Measurements from ENCODE around the gene RTCB. TPM values are rescaled to one million over a fixed set of nuclear protein-coding genes. Genes with fewer than 3 reads are reported as not detected.

Gene RTCB
- total RNA-seq, 2 experiments from 2014 or later, result 77.9 to 82.7 TPM

GRCh38 chr22:32417906-32418305, 5.9 kb upstream of the RTCB start:
- Mint-ChIP-seq H3K36me3 (ENCODE audit: low read depth) (no peaks in the 10 kb centered on the region), H3K4me1 (ENCODE audit: low read depth) (peaks cover 5% of the 10 kb centered on the region), H3K9me3 (no peaks in the 10 kb centered on the region), H3K27ac (no peak overlapping the region), H3K27me3 (peaks cover 23% of the 10 kb centered on the region), H3K4me3 (no peak overlapping the region)
- ChIA-PET CTCF (interaction anchor here (1.1 to 1.7 kb wide), 2 partner anchors 55 to 522 kb away, joined by 3 to 5 read pairs; no protein-coding TSS in a partner anchor), POLR2A (no interaction called here)
- TF ChIP-seq CTCF (IDR thresholded peaks at IDR 0.05), result no peak
- DNase-seq (no peak), ATAC-seq (no peak)
- intact Hi-C loops (cut with micrococcal nuclease), result no loop called here

- intact Hi-C loops (cut with micrococcal nuclease), result no loop called here
- H3K4me1 Mint-ChIP-seq (ENCODE audit: low read depth), result peaks cover 13% of the 10 kb centered on the region
- ChIA-PET CTCF (no interaction called here), POLR2A (no interaction called here)
- peaks cover 13% of the 10 kb centered on the region for H3K27me3 Mint-ChIP-seq
- TF ChIP-seq CTCF (IDR thresholded peaks at IDR 0.05), result no peak
- no peaks in the 10 kb centered on the region for H3K9me3 Mint-ChIP-seq
- DNase-seq, result no peak
- no peak overlapping the region for H3K4me3 Mint-ChIP-seq
- no peak for ATAC-seq
- H3K36me3 Mint-ChIP-seq (ENCODE audit: low read depth), result peaks cover 3% of the 10 kb centered on the region
- no peak overlapping the region for H3K27ac Mint-ChIP-seq
Measured at GRCh38 chr22:32416556-32417085, 4.6 kb upstream of the RTCB start.

- DNase-seq (no peak), ATAC-seq (no peak)
- Mint-ChIP-seq H3K27me3 (peaks cover 9% of the 10 kb centered on the region), H3K4me1 (ENCODE audit: low read depth) (peaks cover 30% of the 10 kb centered on the region), H3K27ac (no peak overlapping the region), H3K36me3 (ENCODE audit: low read depth) (peaks cover 7% of the 10 kb centered on the region), H3K4me3 (no peak overlapping the region), H3K9me3 (no peaks in the 10 kb centered on the region)
- no peak for TF ChIP-seq CTCF (IDR thresholded peaks at IDR 0.05)
- ChIA-PET POLR2A (no interaction called here), CTCF (interaction anchor here (0.6 kb wide), 1 partner anchor 12 kb away, joined by 3 read pairs; no protein-coding TSS in a partner anchor)
- intact Hi-C loops (cut with micrococcal nuclease), result loop anchor here (5.0 kb wide), 1 partner anchor 58 kb away; the partner anchor contains the start of gene FBXO7
Measured at GRCh38 chr22:32414191-32414590, 2.1 kb upstream of the RTCB start.

- no peak for ATAC-seq
- POLR2A ChIA-PET, result interaction anchor here (1.3 kb wide), 1 partner anchor 40 kb away, joined by 3 read pairs; no protein-coding TSS in a partner anchor
- H3K4me1 Mint-ChIP-seq (ENCODE audit: low read depth), result peaks cover 35% of the 10 kb centered on the region
- intact Hi-C loops (cut with micrococcal nuclease), result loop anchor here (5.0 kb wide), 1 partner anchor 59 kb away; the partner anchor contains the start of gene FBXO7
- TF ChIP-seq CTCF (IDR thresholded peaks at IDR 0.05), result no peak
- H3K27me3 Mint-ChIP-seq, result peaks cover 8% of the 10 kb centered on the region
- no peak overlapping the region for H3K27ac Mint-ChIP-seq
- H3K36me3 Mint-ChIP-seq (ENCODE audit: low read depth), result peaks cover 11% of the 10 kb centered on the region
- H3K4me3 Mint-ChIP-seq, result no peak overlapping the region
- no peaks in the 10 kb centered on the region for H3K9me3 Mint-ChIP-seq
- DNase-seq, result no peak
- CTCF ChIA-PET, result no interaction called here
Measured at GRCh38 chr22:32413719-32414118, 1.7 kb upstream of the RTCB start.

- Mint-ChIP-seq H3K4me1 (ENCODE audit: low read depth) (peaks cover 51% of the 10 kb centered on the region), H3K27me3 (no peaks in the 10 kb centered on the region), H3K27ac (peak overlapping the region; percentile 95), H3K36me3 (ENCODE audit: low read depth) (peaks cover 30% of the 10 kb centered on the region), H3K4me3 (peak overlapping the region; percentile 93), H3K9me3 (no peaks in the 10 kb centered on the region)
- POLR2A ChIA-PET, result interaction anchor here (0.7 to 2.5 kb wide), 11 partner anchors 9 to 1164 kb away, joined by 3 to 15 read pairs (median 4); partner anchors contain the start of gene FBXO7
- peak; percentile 25 for DNase-seq
- ATAC-seq, result peak; percentile 32
- no peak for TF ChIP-seq CTCF (IDR thresholded peaks at IDR 0.05)
- intact Hi-C loops (cut with micrococcal nuclease), result loop anchor here (5.0 kb wide), 1 partner anchor 61 kb away; the partner anchor contains the start of gene FBXO7
- CTCF ChIA-PET, result interaction anchor here (1.0 to 2.7 kb wide), 6 partner anchors 18 to 64 kb away, joined by 3 to 21 read pairs (median 5); partner anchors contain the start of gene FBXO7
Measured at GRCh38 chr22:32411402-32411801, 645 bp downstream of the RTCB start.

Data from activated CD8-positive, alpha-beta T cell treated with anti-CD3 and anti-CD28 coated beads for 36 hours (primary cell).